ENCODE measurements around the gene PDGFA. TPM values are rescaled to one million over a fixed set of nuclear protein-coding genes. Genes with fewer than 3 reads are reported as not detected.

Gene PDGFA
- total RNA-seq, 1 experiment from 2014 or later, result 35.8 TPM

GRCh38 chr7:459584-460373, 59.9 kb downstream of the PDGFA start:
- Histone ChIP-seq H4K5ac (ENCODE audit: insufficient read length, low read depth, low read length) (no peak overlapping the region), H4K8ac (replicated peaks; ENCODE audit: insufficient read length, low read depth, low read length) (no peak overlapping the region), H4K20me1 (ENCODE audit: control insufficient read depth, insufficient read depth, insufficient read length) (no peaks in the 10 kb centered on the region), H2BK5ac (ENCODE audit: insufficient read length, low read length) (no peak overlapping the region), H3K27ac (ENCODE audit: insufficient read length, low read depth, low read length) (no peak overlapping the region), H2AK5ac (ENCODE audit: insufficient read length, low read length) (no peak overlapping the region), H2BK120ac (ENCODE audit: low read depth, low read length, poor library complexity, severe bottlenecking) (no peak overlapping the region), H3K4me1 (ENCODE audit: insufficient read depth, low read length) (no peaks in the 10 kb centered on the region), H3K4ac (ENCODE audit: low read depth, low read length) (no peak overlapping the region), H3K27me3 (ENCODE audit: insufficient read depth, low read length) (no peaks in the 10 kb centered on the region), H3K18ac (ENCODE audit: insufficient read length, low read depth, low read length) (no peak overlapping the region), H2BK15ac (ENCODE audit: low read depth, low read length) (no peak overlapping the region), H3K4me2 (ENCODE audit: insufficient read depth, insufficient read length, low read length) (no peak overlapping the region), H3K79me1 (ENCODE audit: insufficient read depth, low read depth, low read length, poor library complexity, severe bottlenecking) (no peaks in the 10 kb centered on the region), H3K9me3 (ENCODE audit: control insufficient read depth, low read depth, low read length) (no peaks in the 10 kb centered on the region), H3K14ac (ENCODE audit: insufficient read depth, low read length) (no peak overlapping the region), H2BK12ac (ENCODE audit: insufficient read length, low read depth, low read length) (no peak overlapping the region), H3T11ph (ENCODE audit: low read length) (no peak overlapping the region), H2BK20ac (ENCODE audit: low read depth, low read length, poor library complexity, severe bottlenecking) (no peak overlapping the region), H2AFZ (ENCODE audit: low read length) (no peak overlapping the region), H4K91ac (ENCODE audit: insufficient read length, low read depth, low read length) (no peak overlapping the region), H3K23ac (ENCODE audit: insufficient read length, low read depth, low read length) (no peak overlapping the region), H3K79me2 (ENCODE audit: insufficient read depth, low read length) (no peaks in the 10 kb centered on the region), H3K9ac (ENCODE audit: extremely low read depth, insufficient read length, low read length) (no peak overlapping the region), H3K23me2 (ENCODE audit: insufficient read length, low read depth, low read length, poor library complexity, severe bottlenecking) (no peaks in the 10 kb centered on the region), H3K56ac (ENCODE audit: insufficient read length, low read depth, low read length) (no peak overlapping the region)
- Mint-ChIP-seq H3K27ac (no peak overlapping the region), H3K4me3 (no peak overlapping the region), H3K4me1 (peaks cover 12 to 21% of the 10 kb centered on the region in 2 experiments), H3K36me3 (ENCODE audit: insufficient read depth in 1 of 3, low read depth in 3 of 3) (no peaks in the 10 kb centered on the region), H3K27me3 (ENCODE audit: low read depth) (no peaks in the 10 kb centered on the region), H3K9me3 (no peaks in the 10 kb centered on the region)
- TF ChIP-seq CTCF (conservative IDR thresholded peaks at IDR 0.05), result no peak
- DNase-seq, result no peak
- no CpG with 5 or more reads among the region's 6 CpGs for WGBS (ENCODE audit: extremely low coverage, insufficient read length, low lambda C conversion rate)

All from H9 (cell line).